Endothelial cell of umbilical vein (primary cell): Measurements from ENCODE around the gene ATRNL1. TPM values are rescaled to one million over a fixed set of nuclear protein-coding genes. Genes with fewer than 3 reads are reported as not detected.

Experiments used
- BruUV-seq: library from RNA; stranded (reverse); fragments of 400-500 nt; replicated peaks from 2 replicates; lab custom pipeline; 2021; lab: Mats Ljungman, UMichigan
- CTCF ChIA-PET: fragments of 300-600, 350-600 bp; sonication (Branson Sonifier 250); formaldehyde crosslinking; loops from one replicate; lab custom pipeline; 2021; ENCODE audit warnings: antibody characterized with exemption, inconsistent platforms; lab: Charles Lee
- POLR2A ChIA-PET: fragments of 300-600, 350-600 bp; sonication (Branson Sonifier 250); formaldehyde crosslinking; loops from one replicate; lab custom pipeline; 2021; ENCODE audit warnings: antibody characterized with exemption, inconsistent platforms; lab: Charles Lee
- DNase-seq: peaks from one replicate; pipeline ENCODE4 v3.0.0-alpha.2; 2011; ENCODE audit warnings: low read depth, low spot score
- FAIRE-seq: peaks from 2 replicates; lab custom pipeline; 2011; peaks lifted over from hg19 to GRCh38; lab: Jason Lieb, UNC
- H2AFZ ChIP-seq: 2 replicates; pipeline ENCODE4 v1.6.0; 2012; ENCODE audit warnings: low read depth, low read length, control low read depth, inconsistent platforms
- H3K27ac ChIP-seq: 2 replicates; pipeline ENCODE4 v1.5.1; 2011; ENCODE audit warnings: low read depth, mild to moderate bottlenecking, control low read depth, low read length, moderate library complexity; ENCODE audit not compliant: insufficient read depth
- H3K27me3 ChIP-seq, 2 experiments: 2 replicates each; pipeline versions ENCODE4 v1.6.0 to v1.6.1; 2011; ENCODE audit warnings: low read length in 2 of 2, mixed read lengths in 1 of 2; ENCODE audit not compliant: control insufficient read depth in 2 of 2, insufficient read depth in 2 of 2
- H3K36me3 ChIP-seq, 2 experiments: 2 replicates in 1 of 2; 3 replicates in 1 of 2; pipeline ENCODE4 v1.5.1; 2011; ENCODE audit warnings: low read length in 2 of 2, mild to moderate bottlenecking in 1 of 2, moderate library complexity in 1 of 2; ENCODE audit not compliant: control insufficient read depth in 2 of 2, insufficient read depth in 2 of 2; ENCODE audit errors: extremely low read depth in 1 of 2
- H3K4me1 ChIP-seq: 3 replicates; pipeline ENCODE4 v1.5.1; 2011; ENCODE audit warnings: mild to moderate bottlenecking, low read length; ENCODE audit not compliant: control insufficient read depth, insufficient read depth; ENCODE audit errors: extremely low read depth
- H3K4me2 ChIP-seq: 2 replicates; pipeline ENCODE4 v1.6.1; 2011; ENCODE audit warnings: low read length, control low read depth, mixed read lengths; ENCODE audit not compliant: insufficient read depth
- H3K4me3 ChIP-seq, 3 experiments: fragments of 200-600 bp in 1 of 3; sonication (generic), shearing (Covaris generic) in 1 of 3; replicated peaks in 1 of 3; 2 replicates each; pipeline ENCODE4 v1.5.1; 2011 to 2016; ENCODE audit warnings: control low read depth in 3 of 3, low read length in 3 of 3, mild to moderate bottlenecking in 2 of 3, inconsistent platforms in 1 of 3, low read depth in 1 of 3, moderate library complexity in 1 of 3; ENCODE audit not compliant: insufficient read depth in 1 of 3
- H3K79me2 ChIP-seq: 2 replicates; pipeline ENCODE4 v1.6.0; 2012; ENCODE audit warnings: low read length, inconsistent platforms; ENCODE audit not compliant: control insufficient read depth, insufficient read depth
- H3K9ac ChIP-seq: replicated peaks from 2 replicates; pipeline ENCODE3; 2011; ENCODE audit warnings: low read length, control low read depth; ENCODE audit not compliant: insufficient read depth; ENCODE audit errors: extremely low read depth
- H3K9me1 ChIP-seq: replicated peaks from 3 replicates; pipeline ENCODE4 v1.6.0; 2011; ENCODE audit warnings: mild to moderate bottlenecking, low read length; ENCODE audit not compliant: control insufficient read depth, insufficient read depth; ENCODE audit errors: extremely low read depth
- H3K9me3 ChIP-seq: replicated peaks from 2 replicates; pipeline ENCODE4 v1.5.1; 2012; ENCODE audit warnings: low read length, inconsistent platforms; ENCODE audit not compliant: control insufficient read depth, insufficient read depth
- H4K20me1 ChIP-seq: replicated peaks from 2 replicates; pipeline ENCODE3; 2011; ENCODE audit warnings: mild to moderate bottlenecking, low read length; ENCODE audit not compliant: control insufficient read depth, insufficient read depth; ENCODE audit errors: extremely low read depth
- CTCF ChIP-seq, 2 donors: IDR thresholded peaks; 1 replicate in 1 of 2; 2 replicates in 1 of 2; pipeline ENCODE4 v1.5.1; 2011; ENCODE audit warnings: low read length in 2 of 2, mild to moderate bottlenecking in 2 of 2, moderate library complexity in 2 of 2, control low read depth in 1 of 2, inconsistent platforms in 1 of 2, low read depth in 1 of 2; ENCODE audit not compliant: insufficient read depth in 1 of 2; ENCODE audit errors: extremely low read depth in 1 of 2
- EZH2 ChIP-seq: IDR thresholded peaks from 2 replicates; pipeline ENCODE4 v1.6.1; 2012; ENCODE audit warnings: borderline replicate concordance, low read depth, mild to moderate bottlenecking, moderate library complexity, low read length, inconsistent platforms; ENCODE audit not compliant: severe bottlenecking
- FOS ChIP-seq: IDR thresholded peaks from 2 replicates; pipeline ENCODE4 v1.6.1; 2011; ENCODE audit warnings: mild to moderate bottlenecking, low read length, moderate library complexity, borderline replicate concordance; ENCODE audit not compliant: insufficient read depth
- GATA2 ChIP-seq: IDR thresholded peaks from 2 replicates; pipeline ENCODE4 v1.7.0; 2011; ENCODE audit warnings: low read depth, mild to moderate bottlenecking, moderate library complexity, mixed read lengths, low read length; ENCODE audit not compliant: insufficient read length, insufficient read depth
- JUN ChIP-seq: IDR thresholded peaks from 2 replicates; pipeline ENCODE4 v1.6.1; 2011; ENCODE audit warnings: borderline replicate concordance, low read depth; ENCODE audit not compliant: insufficient read length, insufficient read depth
- MAX ChIP-seq: IDR thresholded peaks from 2 replicates; pipeline ENCODE4 v1.6.1; 2011; ENCODE audit not compliant: insufficient read depth, insufficient read length
- MYC ChIP-seq: IDR thresholded peaks from one replicate; pipeline ENCODE4 v1.6.1; 2011; ENCODE audit warnings: mild to moderate bottlenecking, low read depth, low read length
- POLR2A ChIP-seq: IDR thresholded peaks from 2 replicates; pipeline ENCODE4 v1.6.1; 2012; ENCODE audit warnings: low read depth, mild to moderate bottlenecking, control low read depth, low read length
- POLR2AphosphoS5 ChIP-seq: IDR thresholded peaks from 2 replicates; pipeline ENCODE4 v1.6.1; 2012; ENCODE audit warnings: low read depth, mild to moderate bottlenecking, control low read depth, low read length, moderate library complexity; ENCODE audit not compliant: insufficient read depth
- dilution Hi-C: fragments of 300-500 bp; cut with MboI; formaldehyde crosslinking; loops from one replicate; pipeline ENCODE4 v1.15.0; 2019; ENCODE audit warnings: low sequenced_read_pairs; ENCODE audit not compliant: extremely low pct_ligation_motif_present
- intact Hi-C: fragments of 100-400 bp; cut with micrococcal nuclease; formaldehyde crosslinking; loops from one replicate; pipeline ENCODE4 v1.10.0; 2022
- polyA plus RNA-seq, 4 experiments: library from polyadenylated mRNA; depleted of rRNA in 3 of 4; stranded (reverse) in 3 of 4; unstranded in 1 of 4; fragments of >200 nt; gene quantifications; 2 replicates each; pipeline versions ENCODE4 v1.2.1 to v1.2.3, GENCODE V29; 2011 to 2012; ENCODE audit warnings: missing spikeins in 1 of 4
- total RNA-seq: library from RNA; stranded (reverse); gene quantifications from 2 replicates; pipeline ENCODE4 v1.2.3, GENCODE V29; 2021

ATRNL1 gene
- total and polyA plus RNA-seq, 2 donors (not counting 3 experiments of a cell fraction or from before 2014, with no cell fraction given): not detected

GRCh38 chr10:115107830-115108229, 14.7 kb downstream of the ATRNL1 start:
- Histone ChIP-seq H3K27me3 (peaks cover 0 to 2% of the 10 kb centered on the region in 2 experiments), H3K9me3 (no peaks in the 10 kb centered on the region), H3K4me1 (no peaks in the 10 kb centered on the region), H3K79me2 (no peaks in the 10 kb centered on the region), H3K9ac (no peak overlapping the region), H3K9me1 (no peaks in the 10 kb centered on the region), H3K4me3 (no peak overlapping the region), H3K4me2 (no peak overlapping the region), H4K20me1 (no peaks in the 10 kb centered on the region), H3K27ac (no peak overlapping the region), H2AFZ (no peak overlapping the region), H3K36me3 (no peaks in the 10 kb centered on the region)
- no TSS peak for BruUV-seq
- TF ChIP-seq MYC (no peak), CTCF (IDR thresholded peaks at IDR 0.05; ENCODE audit: extremely low read depth in 1 of 2, insufficient read depth in 1 of 2, low read depth in 1 of 2, low read length in 2 of 2) (no peak), EZH2 (no peak), MAX (no peak), GATA2 (no peak), JUN (no peak), FOS (no peak), POLR2AphosphoS5 (no peak), POLR2A (no peak)
- dilution Hi-C loops (no loop called here), intact Hi-C loops (no loop called here)
- POLR2A ChIA-PET: no interaction called here
- no peak for FAIRE-seq
- DNase-seq: no peak
- CTCF ChIA-PET: no interaction called here
